WTC11 (cell line): ENCODE results near the gene GPER1. TPM values are rescaled to one million over a fixed set of nuclear protein-coding genes. Genes with fewer than 3 reads are reported as not detected.
"Not testable (repeated sequence)": the region's sequence is repeated elsewhere in the genome, so short reads cannot be mapped to it uniquely, and the experiment has no call there.

Source experiments
- ATAC-seq: fragments of 200-7000 bp; cut with Tn5 transposase; 2 replicates; pipeline ENCODE4 v1.10.0; 2021; ENCODE audit warnings: mild to moderate bottlenecking, moderate library complexity
- CTCF ChIA-PET: fragments of 300-600 bp; sonication (Branson Sonifier 250); formaldehyde crosslinking; loops from one replicate; lab custom pipeline; 2021; ENCODE audit warnings: antibody characterized with exemption; lab: Charles Lee
- POLR2A ChIA-PET: fragments of 350-600 bp; sonication (Branson Sonifier 250); formaldehyde crosslinking; loops from one replicate; lab custom pipeline; 2021; ENCODE audit warnings: antibody characterized with exemption; lab: Charles Lee
- DNase-seq: peaks from one replicate; pipeline ENCODE4 v3.0.0; 2021; ENCODE audit warnings: low spot score
- H3K27ac Mint-ChIP-seq: 2 replicates; pipeline ENCODE4 v1.8.0; 2021; ENCODE audit warnings: mixed read lengths
- H3K27me3 Mint-ChIP-seq: 2 replicates; pipeline ENCODE4 v1.8.0; 2021; ENCODE audit warnings: low read depth, mild to moderate bottlenecking, moderate library complexity, mixed read lengths
- H3K36me3 Mint-ChIP-seq: 2 replicates; pipeline ENCODE4 v1.8.0; 2021; ENCODE audit warnings: mixed read lengths
- H3K4me1 Mint-ChIP-seq: 2 replicates; pipeline ENCODE4 v1.8.0; 2022; ENCODE audit warnings: mixed read lengths
- H3K4me3 Mint-ChIP-seq: 2 replicates; pipeline ENCODE4 v1.8.0; 2021; ENCODE audit warnings: mild to moderate bottlenecking, moderate library complexity, mixed read lengths
- H3K9me3 Mint-ChIP-seq: 2 replicates; pipeline ENCODE4 v1.8.0; 2021; ENCODE audit warnings: mixed read lengths
- ATF2 ChIP-seq: sonication (generic); formaldehyde crosslinking; IDR thresholded peaks from 2 replicates; pipeline ENCODE4 v1.8.1; 2022; ENCODE audit warnings: low read depth, missing genetic modification reagents, borderline replicate concordance
- ELF4 ChIP-seq: sonication (generic); formaldehyde crosslinking; IDR thresholded peaks from 2 replicates; pipeline ENCODE4 v1.8.1; 2022; ENCODE audit warnings: low read depth, mild to moderate bottlenecking, moderate library complexity, missing genetic modification reagents
- ETV6 ChIP-seq: sonication (generic); formaldehyde crosslinking; IDR thresholded peaks from 2 replicates; pipeline ENCODE4 v1.8.1; 2022; ENCODE audit warnings: mild to moderate bottlenecking, missing genetic modification reagents
- FOXJ3 ChIP-seq: sonication (generic); formaldehyde crosslinking; IDR thresholded peaks from 2 replicates; pipeline ENCODE4 v1.9.0; 2021; ENCODE audit warnings: missing genetic modification reagents, mild to moderate bottlenecking, borderline replicate concordance
- FOXP1 ChIP-seq: sonication (generic); formaldehyde crosslinking; IDR thresholded peaks from 2 replicates; pipeline ENCODE4 v1.8.0; 2022; ENCODE audit warnings: missing genetic modification reagents, mild to moderate bottlenecking, moderate library complexity, borderline replicate concordance
- JAZF1 ChIP-seq: fragments of 250-450 bp; sonication (Bioruptor Pico); IDR thresholded peaks from 2 replicates; pipeline ENCODE4 v1.9.0; 2021; ENCODE audit warnings: moderate library complexity, mild to moderate bottlenecking, inconsistent platforms
- NFATC4 ChIP-seq: fragments of 250-450 bp; sonication (Bioruptor Pico); IDR thresholded peaks from 2 replicates; pipeline ENCODE4 v1.9.0; 2021; ENCODE audit warnings: mild to moderate bottlenecking
- NFE2L1 ChIP-seq: sonication (generic); formaldehyde crosslinking; IDR thresholded peaks from 2 replicates; pipeline ENCODE4 v1.8.1; 2023; ENCODE audit warnings: missing genetic modification reagents
- OVOL2 ChIP-seq: fragments of 250-450 bp; sonication (Bioruptor Pico); IDR thresholded peaks from 2 replicates; pipeline ENCODE4 v1.9.0; 2021; ENCODE audit warnings: mild to moderate bottlenecking, borderline replicate concordance
- SP1 ChIP-seq: sonication (generic); formaldehyde crosslinking; conservative IDR thresholded peaks from 2 replicates; pipeline ENCODE4 v1.8.1; 2022; ENCODE audit warnings: missing genetic modification reagents
- ZNF512 ChIP-seq: sonication (generic); formaldehyde crosslinking; IDR thresholded peaks from 2 replicates; pipeline ENCODE4 v1.8.1; 2022; ENCODE audit warnings: missing genetic modification reagents, borderline replicate concordance
- total RNA-seq: library from RNA; stranded (reverse); gene quantifications from 3 replicates; pipeline ENCODE4 v1.2.3, GENCODE V29; 2021
- TF ChIP-seq, protein P1 (sequence below): sonication (generic); formaldehyde crosslinking; IDR thresholded peaks from 2 replicates; pipeline ENCODE4 v1.8.0; 2023; ENCODE audit warnings: missing genetic modification reagents, mild to moderate bottlenecking, borderline replicate concordance
- TF ChIP-seq, protein P2 (sequence below): sonication (generic); formaldehyde crosslinking; conservative IDR thresholded peaks from 2 replicates; pipeline ENCODE4 v1.8.1; 2022; ENCODE audit warnings: mild to moderate bottlenecking, missing genetic modification reagents

GPER1 gene
- total RNA-seq, 1 experiment from 2014 or later = 0.28 TPM

- H3K9me3 Mint-ChIP-seq = no peaks in the 10 kb centered on the region
- no peak for TF ChIP-seq NFATC4
- TF ChIP-seq JAZF1 (CRISPR knock-in tag) = no peak
- no peak for TF ChIP-seq ETV6 (CRISPR knock-in tag)
- no peak for TF ChIP-seq FOXP1 (CRISPR knock-in tag)
- TF ChIP-seq ELF4 (CRISPR knock-in tag) = no peak
- TF ChIP-seq, protein P1, sequence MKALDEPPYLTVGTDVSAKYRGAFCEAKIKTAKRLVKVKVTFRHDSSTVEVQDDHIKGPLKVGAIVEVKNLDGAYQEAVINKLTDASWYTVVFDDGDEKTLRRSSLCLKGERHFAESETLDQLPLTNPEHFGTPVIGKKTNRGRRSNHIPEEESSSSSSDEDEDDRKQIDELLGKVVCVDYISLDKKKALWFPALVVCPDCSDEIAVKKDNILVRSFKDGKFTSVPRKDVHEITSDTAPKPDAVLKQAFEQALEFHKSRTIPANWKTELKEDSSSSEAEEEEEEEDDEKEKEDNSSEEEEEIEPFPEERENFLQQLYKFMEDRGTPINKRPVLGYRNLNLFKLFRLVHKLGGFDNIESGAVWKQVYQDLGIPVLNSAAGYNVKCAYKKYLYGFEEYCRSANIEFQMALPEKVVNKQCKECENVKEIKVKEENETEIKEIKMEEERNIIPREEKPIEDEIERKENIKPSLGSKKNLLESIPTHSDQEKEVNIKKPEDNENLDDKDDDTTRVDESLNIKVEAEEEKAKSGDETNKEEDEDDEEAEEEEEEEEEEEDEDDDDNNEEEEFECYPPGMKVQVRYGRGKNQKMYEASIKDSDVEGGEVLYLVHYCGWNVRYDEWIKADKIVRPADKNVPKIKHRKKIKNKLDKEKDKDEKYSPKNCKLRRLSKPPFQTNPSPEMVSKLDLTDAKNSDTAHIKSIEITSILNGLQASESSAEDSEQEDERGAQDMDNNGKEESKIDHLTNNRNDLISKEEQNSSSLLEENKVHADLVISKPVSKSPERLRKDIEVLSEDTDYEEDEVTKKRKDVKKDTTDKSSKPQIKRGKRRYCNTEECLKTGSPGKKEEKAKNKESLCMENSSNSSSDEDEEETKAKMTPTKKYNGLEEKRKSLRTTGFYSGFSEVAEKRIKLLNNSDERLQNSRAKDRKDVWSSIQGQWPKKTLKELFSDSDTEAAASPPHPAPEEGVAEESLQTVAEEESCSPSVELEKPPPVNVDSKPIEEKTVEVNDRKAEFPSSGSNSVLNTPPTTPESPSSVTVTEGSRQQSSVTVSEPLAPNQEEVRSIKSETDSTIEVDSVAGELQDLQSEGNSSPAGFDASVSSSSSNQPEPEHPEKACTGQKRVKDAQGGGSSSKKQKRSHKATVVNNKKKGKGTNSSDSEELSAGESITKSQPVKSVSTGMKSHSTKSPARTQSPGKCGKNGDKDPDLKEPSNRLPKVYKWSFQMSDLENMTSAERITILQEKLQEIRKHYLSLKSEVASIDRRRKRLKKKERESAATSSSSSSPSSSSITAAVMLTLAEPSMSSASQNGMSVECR = no peak
- no peak for TF ChIP-seq OVOL2 (CRISPR knock-in tag)
- TF ChIP-seq, protein P2, sequence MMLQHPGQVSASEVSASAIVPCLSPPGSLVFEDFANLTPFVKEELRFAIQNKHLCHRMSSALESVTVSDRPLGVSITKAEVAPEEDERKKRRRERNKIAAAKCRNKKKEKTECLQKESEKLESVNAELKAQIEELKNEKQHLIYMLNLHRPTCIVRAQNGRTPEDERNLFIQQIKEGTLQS = no peak
Observed at GRCh38 chr7:1141651-1142050, 53.7 kb downstream of the GPER1 start.

DNA sequence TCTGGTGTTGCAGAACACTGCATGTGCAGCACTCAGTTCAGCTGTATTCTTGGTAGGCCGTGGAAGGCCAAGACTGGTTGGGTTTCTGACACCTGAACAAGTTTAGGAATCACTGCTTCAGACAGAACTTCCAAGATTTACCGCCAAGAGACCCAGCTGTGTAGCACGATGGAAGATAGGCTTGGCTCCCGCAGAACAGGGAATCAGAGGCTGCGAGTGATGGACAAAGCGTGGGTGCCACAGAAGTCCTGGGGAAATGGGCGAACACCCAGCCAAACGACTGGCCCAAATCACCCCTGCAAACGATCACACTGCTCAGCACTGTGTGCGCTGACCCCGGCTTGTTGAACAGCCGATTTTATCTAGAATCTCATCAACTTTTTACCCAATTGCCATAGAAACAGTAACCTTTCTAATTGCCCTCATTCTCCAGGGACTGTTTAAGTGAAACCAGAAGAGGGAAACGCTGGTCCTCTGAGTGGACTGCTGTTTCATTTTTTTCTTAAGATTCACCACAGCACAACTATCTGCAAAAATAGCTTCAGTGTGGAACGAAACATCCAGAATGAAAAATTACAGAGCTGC lies 54.2 kb downstream of the GPER1 start:
- no peak for DNase-seq
- ATAC-seq = no peak
- TF ChIP-seq ATF2 = no peak
- no peak for TF ChIP-seq ZNF512 (CRISPR knock-in tag)
- TF ChIP-seq NFE2L1 (CRISPR knock-in tag) = no peak
- no peak for TF ChIP-seq SP1
- TF ChIP-seq FOXJ3 (CRISPR knock-in tag) = no peak
- POLR2A ChIA-PET = no interaction called here
- H3K36me3 Mint-ChIP-seq = no peaks in the 10 kb centered on the region
- no peak overlapping the region for H3K27ac Mint-ChIP-seq
- no peaks in the 10 kb centered on the region for H3K9me3 Mint-ChIP-seq
- H3K27me3 Mint-ChIP-seq = peaks cover 2% of the 10 kb centered on the region; the same call in 1 of the 2 replicates
- peaks cover 2% of the 10 kb centered on the region for H3K4me1 Mint-ChIP-seq
- CTCF ChIA-PET = interaction anchor here (1.4 to 5.3 kb wide), 2 partner anchors 18 to 41 kb away, joined by 4 to 36 read pairs; no protein-coding TSS in a partner anchor
- H3K4me3 Mint-ChIP-seq = no peak overlapping the region

More at GRCh38 chr7:1141651-1142050, 53.7 kb downstream of the GPER1 start:
- DNase-seq = no peak
- ATAC-seq = no peak
- POLR2A ChIA-PET = no interaction called here
- Mint-ChIP-seq H3K4me3 (no peak overlapping the region), H3K27me3 (peaks cover 2% of the 10 kb centered on the region; the same call in 1 of the 2 replicates), H3K27ac (no peak overlapping the region), H3K4me1 (peaks cover 7% of the 10 kb centered on the region), H3K36me3 (no peaks in the 10 kb centered on the region)
- CTCF ChIA-PET = interaction anchor here (1.4 to 5.3 kb wide), 2 partner anchors 18 to 41 kb away, joined by 4 to 36 read pairs; no protein-coding TSS in a partner anchor

- H3K27me3 Mint-ChIP-seq, DNase-seq, H3K4me3 Mint-ChIP-seq, H3K9me3 Mint-ChIP-seq, H3K36me3 Mint-ChIP-seq, H3K4me1 Mint-ChIP-seq, POLR2A ChIA-PET, ATAC-seq, H3K27ac Mint-ChIP-seq: not testable (repeated sequence)
- CTCF ChIA-PET = interaction anchor here (1.4 to 1.6 kb wide), 2 partner anchors 40 to 150 kb away, joined by 4 to 6 read pairs; no protein-coding TSS in a partner anchor
Observed at GRCh38 chr7:1143031-1143430, 55.1 kb downstream of the GPER1 start.

Other genes starting within 250 kb of the GPER1 start
- gene GET4, start 211.6 kb upstream of the GPER1 start, total RNA-seq = 73.0 to 82.0 TPM (median 73.4 TPM) in 3 replicates
- 4.3 to 7.2 TPM (median 4.5 TPM) in 3 replicates for gene ADAP1, start 133.4 kb upstream of the GPER1 start, total RNA-seq
- 10.2 to 13.2 TPM (median 10.4 TPM) in 3 replicates for gene COX19, start 112.6 kb upstream of the GPER1 start, total RNA-seq
- gene CYP2W1, start 104.9 kb upstream of the GPER1 start, total RNA-seq = 0.48 TPM in 1 of 3 replicates, not detected in the others
- gene GPR146, start 43.6 kb upstream of the GPER1 start, total RNA-seq = 0.87 to 1.1 TPM (median 0.92 TPM) in 3 replicates
- 14.5 to 16.1 TPM (median 15.3 TPM) in 3 replicates for gene ZFAND2A, start 72.1 kb downstream of the GPER1 start, total RNA-seq
- not detected in 3 replicates for gene UNCX, start 144.8 kb downstream of the GPER1 start, total RNA-seq